Progenitor cell of endocrine pancreas (in vitro differentiated cells): ENCODE results near the gene SHISA5. TPM values are rescaled to one million over a fixed set of nuclear protein-coding genes. Genes with fewer than 3 reads are reported as not detected.

Experiments used
- DNase-seq: peaks from one replicate; pipeline ENCODE4 v3.0.0; 2021; ENCODE audit warnings: low spot score; ENCODE audit not compliant: unreplicated experiment
- H3K27ac Mint-ChIP-seq: 2 replicates; pipeline ENCODE4 v1.8.0; 2021; ENCODE audit warnings: mild to moderate bottlenecking, moderate library complexity, mixed read lengths
- H3K27me3 Mint-ChIP-seq: 2 replicates; pipeline ENCODE4 v1.8.0; 2021; ENCODE audit warnings: mixed read lengths
- H3K36me3 Mint-ChIP-seq: 2 replicates; pipeline ENCODE4 v1.8.0; 2022; ENCODE audit warnings: mixed read lengths; ENCODE audit not compliant: insufficient read depth
- H3K4me1 Mint-ChIP-seq: 2 replicates; pipeline ENCODE4 v1.8.0; 2021; ENCODE audit warnings: low read depth, mixed read lengths
- H3K4me3 Mint-ChIP-seq: 2 replicates; pipeline ENCODE4 v1.8.0; 2021; ENCODE audit warnings: low read depth, mild to moderate bottlenecking, moderate library complexity, mixed read lengths
- H3K9me3 Mint-ChIP-seq: 2 replicates; pipeline ENCODE4 v1.8.0; 2021; ENCODE audit warnings: low read depth, mixed read lengths
- CTCF ChIP-seq: fragments of 200-600 bp; sonication (generic); IDR thresholded peaks from one replicate; pipeline ENCODE4 v1.5.0; 2021; ENCODE audit warnings: antibody characterized with exemption, mild to moderate bottlenecking; ENCODE audit not compliant: unreplicated experiment
- total RNA-seq: library from RNA; stranded (reverse); gene quantifications from 2 replicates; pipeline ENCODE4 v1.2.1, GENCODE V29; 2021

Gene SHISA5
- total RNA-seq, 1 donor from 2014 or later: 162 TPM

GRCh38 chr3:48470286-48470685 is 33.7 kb downstream of the SHISA5 start:
- H3K36me3 Mint-ChIP-seq: peaks cover 10% of the 10 kb centered on the region
- TF ChIP-seq CTCF: no peak
- no peaks in the 10 kb centered on the region for H3K9me3 Mint-ChIP-seq
- peak overlapping the region; percentile 73 for H3K27ac Mint-ChIP-seq
- peaks cover 29% of the 10 kb centered on the region for H3K4me1 Mint-ChIP-seq
- no peak for DNase-seq
- H3K4me3 Mint-ChIP-seq: peak overlapping the region; percentile 34
- H3K27me3 Mint-ChIP-seq: no peaks in the 10 kb centered on the region

- Mint-ChIP-seq H3K9me3 (no peaks in the 10 kb centered on the region), H3K4me3 (no peak overlapping the region), H3K36me3 (peaks cover 10% of the 10 kb centered on the region), H3K4me1 (peaks cover 28% of the 10 kb centered on the region), H3K27ac (peak overlapping the region; percentile 88), H3K27me3 (no peaks in the 10 kb centered on the region)
- TF ChIP-seq CTCF: no peak
- no peak for DNase-seq
Measured at GRCh38 chr3:48469046-48469915, 34.7 kb downstream of the SHISA5 start.

GRCh38 chr3:48468329-48468731 is 35.6 kb downstream of the SHISA5 start:
- Mint-ChIP-seq H3K4me1 (peaks cover 23% of the 10 kb centered on the region), H3K4me3 (no peak overlapping the region), H3K36me3 (peaks cover 10% of the 10 kb centered on the region), H3K27me3 (no peaks in the 10 kb centered on the region), H3K27ac (peak overlapping the region; percentile 98), H3K9me3 (no peaks in the 10 kb centered on the region)
- DNase-seq: no peak
- TF ChIP-seq CTCF: no peak

- H3K27ac Mint-ChIP-seq: peak overlapping the region; percentile 98
- no peak for DNase-seq
- TF ChIP-seq CTCF: no peak
- no peaks in the 10 kb centered on the region for H3K9me3 Mint-ChIP-seq
- no peak overlapping the region for H3K4me3 Mint-ChIP-seq
- H3K27me3 Mint-ChIP-seq: no peaks in the 10 kb centered on the region
- peaks cover 9% of the 10 kb centered on the region for H3K36me3 Mint-ChIP-seq
- H3K4me1 Mint-ChIP-seq: peaks cover 19% of the 10 kb centered on the region
Measured at GRCh38 chr3:48467473-48468267, 36.3 kb downstream of the SHISA5 start.

GRCh38 chr3:48467110-48467454 is 36.9 kb downstream of the SHISA5 start:
- peaks cover 9% of the 10 kb centered on the region for H3K36me3 Mint-ChIP-seq
- H3K4me1 Mint-ChIP-seq: peaks cover 18% of the 10 kb centered on the region
- H3K27ac Mint-ChIP-seq: peak overlapping the region; percentile 98
- no peak overlapping the region for H3K4me3 Mint-ChIP-seq
- TF ChIP-seq CTCF: no peak
- DNase-seq: no peak
- H3K9me3 Mint-ChIP-seq: no peaks in the 10 kb centered on the region
- H3K27me3 Mint-ChIP-seq: no peaks in the 10 kb centered on the region
